Ramos (cell line): ENCODE results near the gene AP1G2.
"Not testable (repeated sequence)": the region's sequence is repeated elsewhere in the genome, so short reads cannot be mapped to it uniquely, and the experiment has no call there.

Experiments used
- in situ Hi-C: fragments of 300-500 bp; cut with MboI; formaldehyde crosslinking; loops from one replicate; pipeline ENCODE4 v1.14.3; 2022; ENCODE audit warnings: low sequenced_read_pairs; ENCODE audit not compliant: unreplicated experiment

AP1G2 gene

DNA sequence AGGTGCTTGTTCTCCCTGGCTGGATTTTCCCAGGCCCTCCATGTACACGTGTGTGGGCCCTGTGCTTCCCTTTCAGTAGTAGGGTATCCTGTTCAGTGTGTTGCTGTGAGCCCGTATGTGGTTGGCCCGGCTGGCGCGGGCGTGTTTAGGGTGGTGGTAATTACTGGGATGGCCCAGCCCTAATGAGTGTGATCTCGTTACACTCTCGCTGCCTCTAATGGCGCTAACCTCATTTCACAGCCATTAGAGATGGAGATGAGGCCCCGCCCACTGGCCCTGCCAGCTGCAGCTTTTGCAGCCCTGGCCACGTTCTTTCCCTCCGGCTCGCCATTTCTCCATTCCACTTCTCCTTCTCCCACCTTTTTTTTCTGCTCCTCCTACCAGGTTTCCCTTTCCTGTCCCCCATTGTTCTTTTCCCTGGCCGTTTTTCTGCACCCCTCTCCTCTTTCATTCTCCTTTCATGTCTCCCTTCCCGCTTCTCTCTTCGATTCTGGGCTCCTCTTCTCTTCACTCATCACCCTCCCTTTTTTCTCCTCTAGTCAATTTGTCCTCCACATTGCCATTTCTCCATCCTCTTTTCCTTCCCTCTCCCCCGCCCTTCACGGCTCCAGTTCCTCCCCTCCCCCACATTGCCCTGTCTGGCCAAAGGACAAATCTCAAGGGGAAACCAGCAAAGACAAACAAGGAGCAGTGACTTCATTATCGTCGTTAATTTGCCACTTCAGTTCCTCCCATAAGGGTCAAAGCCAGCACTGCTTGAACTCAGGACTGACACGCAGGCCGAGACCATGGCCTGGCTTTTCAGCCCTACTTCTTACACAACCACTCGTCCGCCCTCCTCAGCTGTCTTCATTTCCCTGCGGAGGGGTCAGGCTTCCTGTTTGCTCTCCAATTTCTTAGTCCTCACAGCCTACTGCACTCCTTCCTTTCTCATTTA lies 22.8 kb downstream of the AP1G2 start:
- in situ Hi-C loops = no loop called here

DNA sequence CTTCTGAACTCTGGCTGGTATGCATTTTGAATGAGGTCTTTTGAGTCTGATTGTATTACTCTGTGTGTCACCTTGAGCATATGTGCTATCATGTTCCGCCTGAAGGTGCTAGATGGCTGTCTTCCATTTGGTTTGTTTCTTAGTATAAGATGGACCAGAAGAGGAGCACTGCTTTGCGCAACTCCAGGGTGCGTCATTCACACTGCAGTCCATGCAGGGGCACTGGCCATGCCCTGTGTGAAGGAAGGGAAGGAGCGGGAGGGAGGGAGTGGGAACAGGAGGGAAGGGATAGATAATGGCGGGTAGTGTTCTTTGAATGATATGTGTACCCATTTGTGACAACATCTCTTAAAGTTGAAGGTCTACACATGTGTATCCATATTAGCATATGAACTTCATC lies 24.2 kb downstream of the AP1G2 start:
- in situ Hi-C loops = no loop called here

DNA sequence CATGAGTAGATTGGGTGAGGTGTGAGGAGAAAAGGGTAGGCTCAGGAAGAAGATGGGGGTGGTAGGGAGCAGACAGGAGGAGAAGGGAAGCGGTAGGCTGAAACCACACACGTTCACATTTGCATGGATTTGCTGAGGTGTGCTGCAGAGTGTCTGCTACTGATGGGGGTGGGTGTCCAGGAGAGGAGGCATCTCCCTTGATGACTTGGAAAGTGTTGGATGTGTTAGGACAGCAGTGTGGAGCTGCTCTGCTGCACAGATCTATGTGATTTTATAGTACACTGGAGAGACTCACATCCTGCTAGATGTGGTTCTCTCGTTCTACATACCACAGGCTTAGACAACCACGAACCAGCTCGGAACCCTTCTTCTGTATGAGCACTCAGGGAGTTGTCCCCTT lies 25.3 kb downstream of the AP1G2 start:
- in situ Hi-C loops = no loop called here

DNA sequence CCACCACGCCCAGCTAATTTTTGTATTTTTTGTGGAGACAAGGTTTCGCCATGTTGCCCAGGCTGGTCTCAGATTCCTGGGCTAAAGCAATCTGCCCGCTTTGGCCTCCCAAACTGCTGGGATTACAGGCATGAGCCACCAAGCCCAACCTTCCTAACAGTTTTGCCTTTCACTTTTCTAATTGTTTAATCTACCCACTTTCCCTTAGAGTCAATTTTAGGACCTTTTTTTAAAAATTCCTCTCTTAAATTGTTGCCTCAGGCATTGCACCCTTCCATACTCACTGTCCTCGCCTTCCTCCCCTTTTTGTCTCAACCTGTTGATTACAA lies 27.5 kb downstream of the AP1G2 start:
- in situ Hi-C loops = no loop called here

DNA sequence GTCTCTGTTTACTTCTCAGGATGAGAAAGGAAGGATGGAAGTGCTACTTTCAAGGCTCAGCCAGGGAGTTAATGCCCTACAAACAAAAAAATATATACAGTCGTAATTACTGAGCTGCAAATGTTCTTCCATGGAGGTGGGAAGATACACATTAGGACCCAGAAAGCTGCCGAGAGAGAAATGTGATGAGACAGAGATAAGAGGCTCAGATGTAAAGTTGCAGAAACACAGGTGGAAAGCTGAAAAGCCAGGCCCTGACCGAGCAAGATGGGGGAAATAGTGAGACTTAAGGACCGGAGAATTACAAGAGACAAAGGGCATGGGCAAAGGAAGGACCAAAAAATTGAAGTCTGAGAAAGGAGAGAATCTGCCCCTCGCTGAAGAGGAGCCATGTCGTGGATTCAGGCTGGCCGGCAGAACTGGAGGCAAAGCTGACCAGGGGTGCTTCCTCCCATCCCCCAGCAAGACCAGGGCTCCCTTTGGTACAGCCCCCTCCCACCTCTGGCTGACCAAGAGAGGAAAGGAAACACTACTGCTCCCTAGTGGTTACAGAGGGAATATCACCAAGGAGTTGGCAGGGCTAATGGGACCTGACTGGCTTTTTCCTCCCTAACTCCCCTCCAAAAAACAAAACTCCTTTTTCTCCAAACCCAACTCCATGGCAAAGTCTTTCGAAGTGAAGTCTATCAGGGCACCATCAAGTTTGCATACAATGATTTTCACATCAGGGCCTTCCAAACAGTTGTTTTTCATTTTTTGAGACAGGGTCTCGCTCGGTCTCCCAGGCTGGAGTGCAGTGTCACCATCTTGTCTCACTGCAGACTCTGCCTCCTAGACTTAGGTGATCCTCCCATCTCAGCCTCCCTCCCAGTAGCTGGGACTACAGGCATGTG lies 28.1 kb downstream of the AP1G2 start:
- in situ Hi-C loops = no loop called here

DNA sequence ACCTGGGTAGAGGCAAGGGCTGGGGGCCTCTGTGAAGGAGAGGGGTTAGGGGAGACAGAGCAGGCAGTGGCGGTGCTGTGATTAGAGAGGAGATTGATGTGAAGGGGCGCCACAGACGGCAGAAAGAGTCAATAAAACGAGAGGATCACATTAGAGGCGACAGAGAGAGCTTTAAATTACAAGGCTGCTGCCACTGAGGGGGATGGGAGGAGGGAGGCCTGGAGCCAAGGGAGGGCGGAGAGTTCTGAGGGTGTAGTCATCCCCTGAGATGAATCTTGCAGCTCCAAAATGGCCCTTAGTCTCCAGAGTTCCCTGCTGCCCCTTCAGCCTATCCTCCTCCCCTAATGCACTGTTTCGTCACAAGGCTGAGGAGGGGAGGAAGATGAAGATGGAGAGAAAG lies 28.8 kb downstream of the AP1G2 start:
- in situ Hi-C loops = no loop called here

DNA sequence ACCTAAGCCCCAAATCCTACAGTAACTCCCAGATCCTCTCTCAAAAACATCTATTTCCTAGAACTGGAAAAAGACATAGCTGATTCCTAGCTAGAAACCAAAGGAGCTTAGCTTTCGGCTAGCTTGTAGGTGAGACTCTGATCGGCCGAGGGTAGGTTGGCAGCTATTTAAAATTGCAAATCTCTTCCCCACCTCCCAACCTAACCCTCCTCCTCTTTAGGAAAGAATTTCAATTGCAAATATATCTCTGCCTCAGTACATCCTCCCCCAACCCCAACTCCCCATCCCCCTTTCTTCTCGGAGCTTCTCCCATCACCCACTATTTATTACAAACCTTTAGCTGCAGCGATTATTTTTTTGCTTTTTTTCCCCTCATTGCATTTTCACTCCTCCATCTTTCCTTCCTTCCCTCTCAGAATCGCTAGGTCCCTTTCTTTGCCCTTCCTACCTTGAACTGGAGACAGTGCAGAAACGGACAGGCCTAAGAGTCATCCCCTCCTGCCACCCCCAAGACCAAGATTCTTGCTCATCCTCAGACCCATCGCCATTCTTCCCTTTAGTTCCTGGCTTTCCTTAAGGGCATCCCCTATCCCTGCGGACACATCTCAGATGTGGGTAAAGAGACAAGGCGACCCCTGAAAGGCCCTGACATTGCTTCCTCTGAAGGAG lies 29.4 kb downstream of the AP1G2 start:
- in situ Hi-C loops = no loop called here

DNA sequence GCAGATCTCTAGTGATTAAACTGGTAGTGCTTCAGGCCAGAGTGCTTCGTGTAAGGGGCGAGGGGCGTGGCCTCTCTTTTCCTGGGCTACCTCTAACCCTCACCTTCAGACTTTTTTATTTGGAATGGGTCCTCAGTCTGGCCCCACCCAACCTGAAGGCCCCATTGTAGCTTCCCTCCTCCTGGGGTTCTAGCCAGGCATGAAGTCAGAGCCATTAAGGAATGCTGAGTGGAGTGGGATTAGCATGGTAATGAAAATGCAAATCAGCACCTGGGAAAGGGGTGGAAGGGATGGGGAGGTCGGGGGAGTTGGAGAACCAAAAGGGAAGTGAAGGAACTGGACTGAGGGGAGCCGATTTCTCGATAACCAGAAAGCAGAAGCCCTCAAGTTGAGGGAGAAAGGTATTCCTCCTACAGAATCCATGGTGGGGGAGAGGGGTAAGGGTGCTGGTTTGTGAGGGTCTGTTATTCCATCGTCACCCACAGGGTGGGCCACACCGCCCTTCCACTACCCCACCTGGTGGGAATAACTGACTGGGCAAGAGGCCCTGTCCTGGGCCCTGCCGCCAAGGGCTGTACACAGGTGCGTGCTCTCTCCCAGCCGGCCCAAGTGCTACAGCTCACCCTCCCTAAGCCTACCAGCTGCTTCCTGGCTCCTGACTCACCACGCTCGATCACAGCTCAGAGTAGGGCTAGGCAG lies 30.1 kb downstream of the AP1G2 start:
- in situ Hi-C loops = no loop called here

DNA sequence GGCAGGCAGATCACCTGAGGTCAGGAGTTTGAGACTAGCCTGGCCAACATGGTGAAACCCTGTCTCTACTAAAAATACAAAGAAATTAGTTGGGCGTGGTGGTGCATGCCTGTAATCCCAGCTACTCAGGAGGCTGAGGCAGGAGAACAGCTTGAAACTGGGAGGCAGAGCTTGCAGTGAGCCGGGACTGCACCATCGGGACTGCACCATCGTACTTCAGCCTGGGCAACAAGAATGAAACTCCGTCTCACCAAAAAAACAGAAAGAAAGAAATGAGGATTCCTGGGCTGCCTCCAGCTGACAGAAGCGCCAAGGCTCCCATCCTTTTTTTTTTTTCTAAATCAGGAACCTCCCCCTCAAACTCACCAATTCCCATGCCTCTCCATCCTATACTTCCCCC lies 30.7 kb downstream of the AP1G2 start:
- in situ Hi-C loops = not testable (repeated sequence)

DNA sequence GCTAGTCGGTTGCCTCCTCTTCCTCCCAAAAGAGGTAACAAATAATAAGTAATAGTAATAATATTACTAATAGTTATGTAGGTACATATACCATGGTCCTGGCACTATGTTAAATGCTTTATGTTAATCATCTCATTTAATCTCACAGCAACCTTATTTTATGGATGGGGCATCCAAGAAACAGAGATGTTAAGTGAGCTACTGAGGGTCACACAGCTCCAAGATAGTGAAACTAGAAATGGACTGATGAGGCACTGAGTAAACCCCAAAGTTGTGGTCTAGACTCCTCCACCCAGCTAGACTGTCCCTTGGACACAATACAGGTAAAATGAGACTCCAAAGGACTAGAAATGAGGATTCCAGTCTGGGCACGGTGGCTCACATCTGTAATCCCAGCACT lies 31.1 kb downstream of the AP1G2 start:
- in situ Hi-C loops = no loop called here

DNA sequence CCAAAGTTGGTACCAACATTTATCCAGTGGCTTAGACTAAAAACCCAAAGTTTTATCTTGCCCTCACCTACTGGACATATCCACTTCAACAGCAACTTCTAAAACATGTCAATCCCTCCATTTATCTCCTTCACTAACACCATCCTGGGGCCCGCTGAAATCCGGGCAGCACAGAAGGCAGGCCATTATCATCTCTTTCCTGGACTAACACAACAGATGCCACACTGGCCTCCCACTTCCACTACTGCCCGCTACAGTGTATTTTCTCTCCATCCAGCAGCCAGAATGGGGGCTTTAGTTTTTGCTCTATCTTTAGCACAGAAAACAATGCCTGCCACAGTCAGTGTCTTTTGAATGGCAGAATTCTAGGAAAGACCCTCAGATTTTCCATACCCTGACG lies 31.6 kb downstream of the AP1G2 start:
- in situ Hi-C loops = no loop called here

DNA sequence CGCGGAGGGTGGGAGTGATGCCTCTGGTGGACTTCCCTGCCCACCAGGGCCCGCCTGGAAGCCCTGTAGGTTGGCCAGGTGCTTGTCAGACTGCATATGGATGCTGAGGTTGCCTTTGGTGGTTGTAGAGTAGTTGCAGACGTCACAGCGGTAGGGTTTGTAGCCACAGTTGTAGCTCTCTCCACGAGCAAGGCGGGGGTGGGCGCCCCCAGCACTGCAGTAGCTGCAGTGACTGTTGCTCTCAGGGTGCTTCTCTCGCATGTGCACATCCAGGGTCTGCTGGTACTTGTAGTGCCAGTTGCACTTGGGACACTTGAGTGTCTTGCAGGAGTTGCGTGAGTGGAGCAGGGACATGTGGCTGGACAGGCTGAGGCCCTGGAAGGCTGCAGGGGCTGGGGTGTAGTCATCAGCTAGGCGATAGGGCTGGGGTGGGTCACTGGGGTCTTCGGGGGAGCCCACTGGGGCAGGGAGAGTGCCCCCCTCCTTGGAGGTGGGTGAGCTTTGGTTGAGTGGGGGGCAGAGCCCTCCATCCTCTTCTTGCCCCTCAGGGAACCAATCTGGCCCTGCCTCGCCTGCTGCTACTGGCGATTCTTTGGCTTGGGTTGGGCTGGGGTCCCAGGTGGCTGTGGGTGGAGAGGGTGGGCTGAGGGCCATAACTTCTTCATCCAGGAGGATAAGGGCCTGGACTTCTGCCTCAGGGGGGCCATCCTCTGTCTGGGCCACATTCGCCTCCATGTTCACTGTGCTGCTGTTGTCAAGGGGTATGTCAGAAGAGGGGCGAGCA lies 33.7 kb downstream of the AP1G2 start:
- in situ Hi-C loops = no loop called here

DNA sequence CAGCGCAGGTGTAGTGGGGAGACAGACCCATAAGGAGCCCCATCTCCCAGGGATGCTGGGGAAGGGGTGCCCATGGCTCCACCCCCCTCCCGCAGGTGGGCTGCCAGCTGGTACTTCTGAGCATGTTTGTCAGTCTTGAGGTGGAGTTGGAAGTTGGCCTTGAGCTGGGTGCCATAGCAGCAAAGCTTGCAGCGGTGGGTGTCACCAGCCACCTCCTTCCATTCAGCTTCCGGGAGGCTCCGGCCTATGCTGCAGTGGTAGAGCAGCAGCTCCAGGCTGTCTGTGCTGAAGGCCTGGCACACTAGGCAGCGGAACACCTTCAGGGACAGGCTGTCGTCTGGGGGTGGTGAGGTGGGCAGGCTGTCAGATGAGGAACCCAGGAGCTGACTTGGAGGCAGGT lies 34.9 kb downstream of the AP1G2 start:
- in situ Hi-C loops = no loop called here

DNA sequence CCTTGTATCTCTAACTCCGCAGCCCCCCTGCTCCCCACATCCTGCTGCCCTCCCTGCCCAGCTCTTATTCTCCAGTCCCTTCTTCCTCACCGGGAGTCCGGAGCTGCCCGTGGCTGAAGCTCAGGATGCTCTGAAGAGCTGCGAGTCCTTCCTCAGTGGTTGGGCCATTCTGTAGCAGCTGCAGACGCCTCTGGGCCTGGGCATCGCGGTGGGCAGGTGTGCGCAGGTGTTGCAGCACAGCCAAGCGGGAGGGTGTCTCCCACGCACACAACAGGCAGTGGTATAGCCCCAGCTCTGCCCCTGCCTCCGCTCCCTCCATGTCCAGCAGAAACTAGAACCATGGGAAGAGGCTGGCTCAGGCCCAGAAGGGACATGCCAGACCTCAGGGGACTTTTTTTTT lies 36.2 kb downstream of the AP1G2 start:
- in situ Hi-C loops = no loop called here

DNA sequence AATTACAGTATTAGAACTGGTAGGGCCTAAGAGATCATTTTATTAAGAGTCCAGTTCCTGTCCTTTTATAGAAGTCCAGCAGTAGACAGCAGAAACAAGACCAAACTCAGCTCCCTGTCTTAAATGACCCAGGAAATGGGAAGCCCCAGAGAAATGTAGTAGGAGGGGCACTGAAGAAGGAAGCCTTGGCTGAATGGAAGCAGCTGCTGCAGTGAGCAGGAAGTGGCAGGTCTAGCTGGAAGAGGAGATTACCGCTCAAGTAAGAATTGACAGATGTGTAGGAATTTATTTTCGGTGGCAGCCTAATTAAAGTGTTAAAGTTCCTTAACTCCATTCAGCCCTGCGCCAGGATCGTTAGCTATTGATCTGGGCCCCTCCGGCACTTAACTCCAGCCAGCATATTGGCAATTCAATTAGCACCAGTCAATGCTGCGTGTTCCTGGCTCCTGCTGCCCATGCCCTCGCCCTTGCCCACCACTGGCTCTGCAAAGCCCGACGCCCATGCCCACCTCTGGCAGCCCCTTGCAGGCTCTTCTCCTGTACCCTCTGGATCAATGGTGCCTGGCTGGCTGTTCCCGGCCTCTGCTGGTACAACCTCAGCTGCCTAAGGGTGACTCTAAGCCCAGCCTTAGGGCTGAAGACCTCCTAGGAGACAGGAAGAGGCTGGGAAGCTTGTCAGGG lies 37.1 kb downstream of the AP1G2 start:
- in situ Hi-C loops = no loop called here

DNA sequence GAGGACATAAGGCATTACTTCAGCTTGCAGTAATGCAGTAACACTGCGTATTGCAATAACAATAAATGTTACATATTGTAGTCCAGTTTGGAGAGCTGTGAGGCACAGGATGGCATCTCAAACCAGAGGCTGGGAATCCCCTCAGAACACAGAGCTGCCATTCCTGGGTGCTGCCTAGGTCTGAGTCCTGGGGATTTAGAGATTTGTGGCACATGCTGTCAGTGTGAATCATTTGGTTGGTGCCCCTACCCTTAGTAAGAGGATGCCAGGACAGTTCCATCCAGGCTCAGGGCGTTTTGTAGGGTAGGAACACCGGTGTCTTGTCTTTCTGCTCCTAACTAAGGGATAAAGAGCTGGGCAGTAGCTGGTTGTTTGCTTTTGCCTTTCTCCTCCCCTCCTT lies 38.6 kb downstream of the AP1G2 start:
- in situ Hi-C loops = no loop called here

DNA sequence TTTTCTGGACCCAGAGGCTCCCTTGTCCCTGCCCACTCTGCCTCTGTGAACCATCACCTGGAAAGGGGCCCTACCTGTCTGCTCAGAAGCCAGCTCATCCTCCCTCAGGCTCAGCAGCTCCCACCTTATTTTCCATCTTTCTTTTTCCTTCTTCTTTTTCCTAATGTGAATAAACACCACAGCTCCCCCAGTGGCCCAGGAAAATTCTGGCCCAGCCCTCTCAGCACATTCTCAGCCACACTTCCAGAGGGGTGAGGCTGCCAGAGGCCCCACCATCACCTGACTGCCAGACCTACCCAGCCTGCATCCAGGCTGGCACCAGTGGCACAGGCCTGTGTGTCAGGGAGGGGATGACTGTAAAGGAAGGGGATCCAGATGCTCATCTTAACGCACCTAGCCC lies 39.0 kb downstream of the AP1G2 start:
- in situ Hi-C loops = no loop called here

DNA sequence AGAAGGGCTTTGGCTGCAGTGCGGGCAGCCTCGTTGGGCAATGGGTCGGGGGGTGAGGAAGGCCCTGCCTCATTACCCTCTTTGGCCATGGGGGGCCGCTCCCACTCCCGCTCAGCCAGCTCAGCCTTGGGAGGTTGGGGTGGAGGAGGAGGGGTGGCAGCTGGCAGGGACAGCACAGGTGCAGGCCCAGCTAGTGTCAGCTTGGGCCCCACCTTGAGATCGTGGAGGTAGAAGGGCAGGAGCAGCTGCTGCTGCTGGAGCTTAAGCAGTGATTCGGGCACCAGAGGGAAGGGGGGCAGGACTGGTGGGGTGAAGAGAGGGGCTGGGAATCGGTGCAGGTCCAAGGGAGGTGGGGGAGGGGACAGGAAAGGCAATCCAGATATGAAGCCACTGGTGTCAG lies 42.0 kb downstream of the AP1G2 start:
- in situ Hi-C loops = no loop called here

DNA sequence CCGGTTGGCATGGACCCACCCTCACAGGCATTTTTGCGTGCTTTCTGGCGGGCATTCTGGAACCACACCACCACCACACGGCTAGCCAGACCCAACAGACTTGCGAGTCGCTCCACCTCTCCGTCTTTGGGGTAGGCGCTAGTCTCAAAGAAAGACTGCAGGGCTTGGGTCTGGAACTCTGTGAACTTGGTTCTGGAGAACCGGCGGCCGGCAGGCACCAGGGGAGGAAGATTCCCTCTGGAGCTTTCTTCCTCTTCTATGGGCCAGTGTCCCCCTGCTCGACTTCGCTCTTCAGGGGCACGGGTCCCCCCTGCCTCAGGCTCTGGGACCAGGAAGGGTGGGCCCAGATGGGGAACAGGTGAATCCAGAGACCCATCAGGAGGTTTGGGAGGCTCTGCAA lies 42.6 kb downstream of the AP1G2 start:
- in situ Hi-C loops = no loop called here
